ENCODE data around the gene GPR37L1.

The GPR37L1 gene

GRCh38 chr1:202127836-202128622 lies 5.3 kb downstream of the GPR37L1 start:
- no peaks in the 10 kb centered on the region for H3K27me3 ChIP-seq (ENCODE audit: low read depth, low read length)
- H3K27ac ChIP-seq (ENCODE audit: low read length): no peak overlapping the region
- H3K4me3 ChIP-seq (ENCODE audit: low read depth in 1 of 2, low read length in 2 of 2): no peak overlapping the region
- H3K36me3 ChIP-seq (ENCODE audit: control insufficient read depth in 1 of 2, insufficient read depth in 2 of 2, low read length in 2 of 2): peaks cover 0 to 3% of the 10 kb centered on the region in 2 donors
- H3K4me1 ChIP-seq (ENCODE audit: control insufficient read depth in 1 of 2, insufficient read depth in 2 of 2, low read length in 2 of 2): peaks cover 16 to 28% of the 10 kb centered on the region in 2 donors
- no peaks in the 10 kb centered on the region for H3K9me3 ChIP-seq (ENCODE audit: control insufficient read depth in 1 of 2, low read length in 2 of 2)

GRCh38 chr1:202129453-202130296 lies 7.0 kb downstream of the GPR37L1 start:
- peaks cover 19 to 38% of the 10 kb centered on the region in 2 donors for H3K4me1 ChIP-seq (ENCODE audit: control insufficient read depth in 1 of 2, insufficient read depth in 2 of 2, low read length in 2 of 2)
- H3K36me3 ChIP-seq (ENCODE audit: control insufficient read depth in 1 of 2, insufficient read depth in 2 of 2, low read length in 2 of 2): peaks cover 2 to 11% of the 10 kb centered on the region in 2 donors
- no peak overlapping the region for H3K4me3 ChIP-seq (ENCODE audit: low read depth in 1 of 2, low read length in 2 of 2)
- no peaks in the 10 kb centered on the region for H3K9me3 ChIP-seq (ENCODE audit: control insufficient read depth in 1 of 2, low read length in 2 of 2)
- no peak overlapping the region for H3K27ac ChIP-seq (ENCODE audit: low read length)
- H3K27me3 ChIP-seq (ENCODE audit: low read depth, low read length): no peaks in the 10 kb centered on the region

- Histone ChIP-seq H3K4me1 (ENCODE audit: control insufficient read depth in 1 of 2, insufficient read depth in 2 of 2, low read length in 2 of 2) (peaks cover 19 to 38% of the 10 kb centered on the region in 2 donors), H3K27me3 (ENCODE audit: low read depth, low read length) (no peaks in the 10 kb centered on the region), H3K27ac (ENCODE audit: low read length) (no peak overlapping the region), H3K4me3 (ENCODE audit: low read depth in 1 of 2, low read length in 2 of 2) (no peak overlapping the region), H3K36me3 (ENCODE audit: control insufficient read depth in 1 of 2, insufficient read depth in 2 of 2, low read length in 2 of 2) (peaks cover 5 to 14% of the 10 kb centered on the region in 2 donors), H3K9me3 (ENCODE audit: control insufficient read depth in 1 of 2, low read length in 2 of 2) (no peaks in the 10 kb centered on the region)
These were observed 7.6 kb downstream of the GPR37L1 start for GRCh38 chr1:202130297-202130721.

- H3K4me1 ChIP-seq (ENCODE audit: control insufficient read depth in 1 of 2, insufficient read depth in 2 of 2, low read length in 2 of 2): peaks cover 19 to 38% of the 10 kb centered on the region in 2 donors
These were observed 8.3 kb downstream of the GPR37L1 start for GRCh38 chr1:202130816-202131522.

GRCh38 chr1:202131956-202132821 lies 9.5 kb downstream of the GPR37L1 start:
- H3K27ac ChIP-seq (ENCODE audit: low read length): peak overlapping the region; percentile 79
- H3K36me3 ChIP-seq (ENCODE audit: control insufficient read depth in 1 of 2, insufficient read depth in 2 of 2, low read length in 2 of 2): peaks cover 5 to 21% of the 10 kb centered on the region in 2 donors
- H3K27me3 ChIP-seq (ENCODE audit: low read depth, low read length): no peaks in the 10 kb centered on the region
- H3K9me3 ChIP-seq (ENCODE audit: control insufficient read depth in 1 of 2, low read length in 2 of 2): no peaks in the 10 kb centered on the region
- peaks cover 19 to 31% of the 10 kb centered on the region in 2 donors for H3K4me1 ChIP-seq (ENCODE audit: control insufficient read depth in 1 of 2, insufficient read depth in 2 of 2, low read length in 2 of 2)
- H3K4me3 ChIP-seq (ENCODE audit: low read depth in 1 of 2, low read length in 2 of 2): peak overlapping the region in 1 of 2 donors; percentile 37

More at GRCh38 chr1:202130816-202131522, 8.3 kb downstream of the GPR37L1 start:
- Histone ChIP-seq H3K27ac (ENCODE audit: low read length) (no peak overlapping the region), H3K9me3 (ENCODE audit: control insufficient read depth in 1 of 2, low read length in 2 of 2) (no peaks in the 10 kb centered on the region), H3K36me3 (ENCODE audit: control insufficient read depth in 1 of 2, insufficient read depth in 2 of 2, low read length in 2 of 2) (peaks cover 5 to 20% of the 10 kb centered on the region in 2 donors), H3K27me3 (ENCODE audit: low read depth, low read length) (no peaks in the 10 kb centered on the region), H3K4me3 (ENCODE audit: low read depth in 1 of 2, low read length in 2 of 2) (no peak overlapping the region)

GRCh38 chr1:202133001-202133400 lies 10.3 kb downstream of the GPR37L1 start:
- Histone ChIP-seq H3K4me1 (ENCODE audit: control insufficient read depth in 1 of 2, insufficient read depth in 2 of 2, low read length in 2 of 2) (peaks cover 19 to 31% of the 10 kb centered on the region in 2 donors), H3K27ac (ENCODE audit: low read length) (peak overlapping the region; percentile 79), H3K36me3 (ENCODE audit: control insufficient read depth in 1 of 2, insufficient read depth in 2 of 2, low read length in 2 of 2) (peaks cover 12 to 27% of the 10 kb centered on the region in 2 donors), H3K27me3 (ENCODE audit: low read depth, low read length) (no peaks in the 10 kb centered on the region), H3K9me3 (ENCODE audit: control insufficient read depth in 1 of 2, low read length in 2 of 2) (no peaks in the 10 kb centered on the region), H3K4me3 (ENCODE audit: low read depth in 1 of 2, low read length in 2 of 2) (peak overlapping the region in 1 of 2 donors; percentile 37)

- Histone ChIP-seq H3K9me3 (ENCODE audit: control insufficient read depth in 1 of 2, low read length in 2 of 2) (no peaks in the 10 kb centered on the region), H3K27ac (ENCODE audit: low read length) (no peak overlapping the region), H3K36me3 (ENCODE audit: control insufficient read depth in 1 of 2, insufficient read depth in 2 of 2, low read length in 2 of 2) (peaks cover 12 to 32% of the 10 kb centered on the region in 2 donors), H3K4me1 (ENCODE audit: control insufficient read depth in 1 of 2, insufficient read depth in 2 of 2, low read length in 2 of 2) (peaks cover 19 to 31% of the 10 kb centered on the region in 2 donors), H3K4me3 (ENCODE audit: low read depth in 1 of 2, low read length in 2 of 2) (no peak overlapping the region), H3K27me3 (ENCODE audit: low read depth, low read length) (no peaks in the 10 kb centered on the region)
These were observed 10.8 kb downstream of the GPR37L1 start for GRCh38 chr1:202133496-202133895.

- Histone ChIP-seq H3K27me3 (ENCODE audit: low read depth, low read length) (no peaks in the 10 kb centered on the region), H3K27ac (ENCODE audit: low read length) (no peak overlapping the region), H3K4me3 (ENCODE audit: low read depth in 1 of 2, low read length in 2 of 2) (no peak overlapping the region), H3K36me3 (ENCODE audit: control insufficient read depth in 1 of 2, insufficient read depth in 2 of 2, low read length in 2 of 2) (peaks cover 12 to 33% of the 10 kb centered on the region in 2 donors), H3K9me3 (ENCODE audit: control insufficient read depth in 1 of 2, low read length in 2 of 2) (no peaks in the 10 kb centered on the region), H3K4me1 (ENCODE audit: control insufficient read depth in 1 of 2, insufficient read depth in 2 of 2, low read length in 2 of 2) (peaks cover 19 to 31% of the 10 kb centered on the region in 2 donors)
These were observed 11.3 kb downstream of the GPR37L1 start for GRCh38 chr1:202133989-202134388.

GRCh38 chr1:202134645-202135172 lies 12.0 kb downstream of the GPR37L1 start:
- Histone ChIP-seq H3K27me3 (ENCODE audit: low read depth, low read length) (no peaks in the 10 kb centered on the region), H3K4me1 (ENCODE audit: control insufficient read depth in 1 of 2, insufficient read depth in 2 of 2, low read length in 2 of 2) (peaks cover 15 to 31% of the 10 kb centered on the region in 2 donors), H3K9me3 (ENCODE audit: control insufficient read depth in 1 of 2, low read length in 2 of 2) (no peaks in the 10 kb centered on the region), H3K27ac (ENCODE audit: low read length) (no peak overlapping the region), H3K36me3 (ENCODE audit: control insufficient read depth in 1 of 2, insufficient read depth in 2 of 2, low read length in 2 of 2) (peaks cover 12 to 33% of the 10 kb centered on the region in 2 donors), H3K4me3 (ENCODE audit: low read depth in 1 of 2, low read length in 2 of 2) (no peak overlapping the region)

GRCh38 chr1:202135221-202135721 lies 12.6 kb downstream of the GPR37L1 start:
- Histone ChIP-seq H3K9me3 (ENCODE audit: control insufficient read depth in 1 of 2, low read length in 2 of 2) (no peaks in the 10 kb centered on the region), H3K36me3 (ENCODE audit: control insufficient read depth in 1 of 2, insufficient read depth in 2 of 2, low read length in 2 of 2) (peaks cover 12 to 33% of the 10 kb centered on the region in 2 donors), H3K4me3 (ENCODE audit: low read depth in 1 of 2, low read length in 2 of 2) (no peak overlapping the region), H3K27ac (ENCODE audit: low read length) (no peak overlapping the region), H3K4me1 (ENCODE audit: control insufficient read depth in 1 of 2, insufficient read depth in 2 of 2, low read length in 2 of 2) (peaks cover 15 to 32% of the 10 kb centered on the region in 2 donors), H3K27me3 (ENCODE audit: low read depth, low read length) (no peaks in the 10 kb centered on the region)

All from muscle layer of duodenum (tissue), 2 donors.